ENCODE measurements around the gene LEMD3.
A peak's percentile ranks its signal among the peaks of the same experiment; 100 is the strongest.

Gene LEMD3

DNA sequence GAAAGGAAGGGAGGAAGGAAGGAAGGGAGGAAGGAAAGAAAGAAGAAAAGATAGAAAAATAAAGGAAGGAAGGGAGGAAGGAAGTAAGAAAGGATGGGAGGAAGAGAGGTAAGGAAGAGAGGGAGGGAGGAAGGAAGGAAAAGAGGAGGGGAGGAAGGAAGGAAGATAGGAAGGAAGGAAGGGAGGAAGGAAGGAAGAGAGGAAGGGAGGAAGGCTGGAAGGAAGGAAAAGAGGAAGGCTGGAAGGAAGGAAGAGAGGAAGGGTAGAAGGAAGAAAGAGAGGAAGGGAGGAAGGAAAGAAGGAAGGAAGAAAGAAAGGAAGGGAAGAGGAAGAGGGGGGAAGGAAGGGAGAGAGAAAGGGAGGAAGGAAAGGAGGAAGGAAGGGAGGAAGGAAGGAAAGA, 35.5 kb upstream of the LEMD3 start:
- no peak overlapping the region for H3K4me3 ChIP-seq

DNA sequence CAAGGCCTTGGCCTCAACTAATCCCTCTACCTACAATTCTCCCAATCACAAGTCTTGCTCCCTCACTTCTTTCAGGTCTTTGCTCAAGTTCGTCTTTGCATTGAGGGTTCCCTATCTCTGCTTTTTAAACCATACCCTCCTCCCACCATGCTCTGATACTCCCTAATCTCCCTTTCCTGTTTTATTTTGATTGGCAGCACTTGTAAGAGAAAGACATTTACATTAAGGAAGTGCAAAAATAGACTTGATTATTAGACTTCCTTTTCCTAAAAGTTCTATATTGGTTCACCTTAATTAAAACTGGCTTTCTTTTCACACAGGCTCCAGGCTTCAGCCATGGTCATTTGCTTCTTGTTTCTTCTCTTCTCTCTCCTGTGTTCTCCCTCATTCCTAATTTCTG, 30.0 kb upstream of the LEMD3 start:
- H3K27me3 ChIP-seq, result no peaks in the 10 kb centered on the region
- H3K36me3 ChIP-seq, result no peaks in the 10 kb centered on the region
- no peak overlapping the region for H3K4me3 ChIP-seq
- peaks cover 12 to 28% (median 20%) of the 10 kb centered on the region in 11 experiments; a peak in 21 of 22 replicates for H3K9me3 ChIP-seq (replicated peaks in 1 of 11)
- peaks cover 14 to 18% (median 16%) of the 10 kb centered on the region in 10 experiments for H3K4me1 ChIP-seq
- H3K9ac ChIP-seq, result no peak overlapping the region
- no peak overlapping the region for H3K27ac ChIP-seq
- no peak for TF ChIP-seq Cebpa-rat (IDR thresholded peaks at IDR 0.05)
- H3K4me2 ChIP-seq, result peak overlapping the region; percentile 60 to 86 (median 80)
- no peaks in the 10 kb centered on the region for H4K20me1 ChIP-seq

More for the DNA sequence above, 35.5 kb upstream of the LEMD3 start:
- Histone ChIP-seq H3K9me3 (replicated peaks in 1 of 11) (peaks cover 21 to 39% (median 25%) of the 10 kb centered on the region in 11 experiments; a peak in 21 of 22 replicates), H3K9ac (no peak overlapping the region), H3K27ac (no peak overlapping the region), H3K36me3 (no peaks in the 10 kb centered on the region), H3K27me3 (no peaks in the 10 kb centered on the region), H3K4me1 (peaks cover under 1 to 5% (median 3%) of the 10 kb centered on the region in 10 experiments), H3K4me2 (no peak overlapping the region), H4K20me1 (no peaks in the 10 kb centered on the region)
- no peak for TF ChIP-seq Cebpa-rat (IDR thresholded peaks at IDR 0.05)

DNA sequence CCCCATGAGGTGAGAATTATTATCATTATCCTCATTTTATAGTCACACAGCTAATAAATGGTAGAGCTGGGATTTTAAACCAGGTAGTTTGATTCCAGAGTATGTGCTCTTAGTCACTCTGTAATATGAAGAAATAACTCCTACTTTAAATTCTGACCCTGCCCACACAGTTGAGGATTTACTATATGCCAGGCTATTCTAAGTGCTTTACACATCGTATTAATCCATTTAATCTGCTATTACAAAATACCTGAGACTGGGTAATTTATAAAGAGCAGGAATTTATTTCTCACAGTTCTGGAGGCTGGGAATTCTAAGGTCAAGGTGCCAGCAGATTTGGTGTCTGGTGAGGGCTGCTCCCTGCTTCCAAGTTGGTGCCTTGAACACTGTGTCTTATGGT, 28.6 kb upstream of the LEMD3 start:
- Histone ChIP-seq H4K20me1 (no peaks in the 10 kb centered on the region), H3K9me3 (replicated peaks in 1 of 11) (peaks cover 6 to 16% (median 9%) of the 10 kb centered on the region in 11 experiments; a peak in 18 of 22 replicates), H3K4me2 (no peak overlapping the region), H3K27me3 (no peaks in the 10 kb centered on the region), H3K9ac (no peak overlapping the region), H3K27ac (no peak overlapping the region), H3K4me1 (peaks cover 14 to 18% (median 16%) of the 10 kb centered on the region in 10 experiments), H3K36me3 (no peaks in the 10 kb centered on the region), H3K4me3 (no peak overlapping the region)
- no peak for TF ChIP-seq Cebpa-rat (IDR thresholded peaks at IDR 0.05)

DNA sequence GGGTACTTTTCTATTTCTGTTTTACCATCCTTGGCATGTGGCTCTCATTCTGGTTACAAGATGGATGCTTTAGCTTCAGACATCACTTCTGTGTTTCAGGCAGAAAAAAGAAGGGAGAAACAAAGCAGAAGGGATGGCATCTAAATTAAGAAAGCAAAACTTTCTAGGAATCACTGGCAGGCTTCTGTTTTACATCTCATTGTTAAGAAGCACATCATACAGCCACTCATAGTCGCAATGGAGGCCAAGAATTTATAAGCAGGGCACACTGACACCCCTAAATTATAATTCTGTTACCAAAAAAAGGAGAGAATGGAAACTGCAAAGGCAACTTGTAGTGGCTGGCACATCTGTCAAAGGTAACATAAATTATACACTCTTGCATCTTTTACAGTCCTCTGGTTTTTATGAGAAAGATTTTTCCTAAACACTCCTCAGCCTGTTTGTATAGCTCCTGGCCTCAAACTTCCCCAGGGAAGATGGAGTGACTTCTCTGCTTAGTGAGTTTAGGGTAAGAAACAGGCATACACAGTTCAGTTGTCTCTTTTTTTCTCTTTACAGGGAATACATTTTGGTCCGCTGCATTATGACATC, 22.0 kb upstream of the LEMD3 start:
- Histone ChIP-seq H3K4me2 (no peak overlapping the region), H4K20me1 (no peaks in the 10 kb centered on the region), H3K27ac (no peak overlapping the region), H3K4me1 (peaks cover 0 to 6% (median 0%) of the 10 kb centered on the region in 10 experiments; a peak in 2 of 20 replicates), H3K36me3 (no peaks in the 10 kb centered on the region), H3K27me3 (no peaks in the 10 kb centered on the region), H3K9ac (no peak overlapping the region), H3K4me3 (no peak overlapping the region), H3K9me3 (replicated peaks in 1 of 11) (no peaks in the 10 kb centered on the region)
- TF ChIP-seq Cebpa-rat (IDR thresholded peaks at IDR 0.05), result no peak

DNA sequence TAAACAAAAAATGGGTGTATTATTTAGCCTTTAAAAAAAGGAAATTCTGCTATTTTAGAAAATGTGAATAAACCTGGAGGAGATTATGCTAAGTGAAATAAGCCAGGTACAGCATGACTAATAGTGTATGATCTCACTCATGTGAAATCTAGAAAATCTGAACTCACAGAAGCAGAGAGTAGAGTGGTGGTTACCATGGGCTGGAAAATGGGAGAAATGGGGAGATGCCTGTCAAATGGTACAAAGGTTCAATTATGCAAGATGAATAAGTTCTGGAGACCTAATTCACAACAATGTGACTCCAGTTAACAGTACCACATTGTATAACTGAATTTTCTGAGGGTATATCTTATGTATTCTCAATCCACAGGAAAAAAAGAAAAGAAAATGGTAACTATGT, 17.4 kb upstream of the LEMD3 start:
- no peaks in the 10 kb centered on the region for H3K27me3 ChIP-seq
- no peak overlapping the region for H3K27ac ChIP-seq
- no peaks in the 10 kb centered on the region for H4K20me1 ChIP-seq
- no peaks in the 10 kb centered on the region for H3K36me3 ChIP-seq
- H3K9ac ChIP-seq, result no peak overlapping the region
- peaks cover 15 to 25% (median 17%) of the 10 kb centered on the region in 10 experiments for H3K4me1 ChIP-seq
- TF ChIP-seq Cebpa-rat (IDR thresholded peaks at IDR 0.05), result no peak
- no peak overlapping the region for H3K4me2 ChIP-seq
- no peaks in the 10 kb centered on the region for H3K9me3 ChIP-seq (replicated peaks in 1 of 11)
- no peak overlapping the region for H3K4me3 ChIP-seq

DNA sequence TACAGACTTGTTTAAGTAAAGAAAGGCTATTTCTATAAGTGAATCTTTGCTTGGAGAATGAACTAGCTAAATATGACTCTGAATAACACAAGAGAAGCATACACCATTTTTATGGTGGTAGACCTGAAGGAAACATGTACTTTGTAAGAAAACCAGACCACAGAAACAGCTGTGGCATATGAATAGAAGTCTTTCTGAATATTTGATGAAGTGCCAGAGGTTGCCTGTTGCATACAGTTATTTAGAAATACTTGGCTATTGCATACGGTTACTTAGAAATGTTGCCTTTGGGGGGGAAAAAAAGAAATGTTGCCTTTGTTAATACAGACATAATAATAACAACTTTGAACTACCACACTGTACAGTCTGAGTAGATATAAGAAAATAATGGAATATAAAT, 16.8 kb upstream of the LEMD3 start:
- no peaks in the 10 kb centered on the region for H4K20me1 ChIP-seq
- H3K27ac ChIP-seq, result no peak overlapping the region
- no peaks in the 10 kb centered on the region for H3K27me3 ChIP-seq
- H3K36me3 ChIP-seq, result no peaks in the 10 kb centered on the region
- no peak overlapping the region for H3K9ac ChIP-seq
- H3K4me3 ChIP-seq, result no peak overlapping the region
- H3K4me2 ChIP-seq, result no peak overlapping the region
- peaks cover 15 to 30% (median 19%) of the 10 kb centered on the region in 10 experiments for H3K4me1 ChIP-seq
- TF ChIP-seq Cebpa-rat (IDR thresholded peaks at IDR 0.05), result no peak
- H3K9me3 ChIP-seq (replicated peaks in 1 of 11), result no peaks in the 10 kb centered on the region

DNA sequence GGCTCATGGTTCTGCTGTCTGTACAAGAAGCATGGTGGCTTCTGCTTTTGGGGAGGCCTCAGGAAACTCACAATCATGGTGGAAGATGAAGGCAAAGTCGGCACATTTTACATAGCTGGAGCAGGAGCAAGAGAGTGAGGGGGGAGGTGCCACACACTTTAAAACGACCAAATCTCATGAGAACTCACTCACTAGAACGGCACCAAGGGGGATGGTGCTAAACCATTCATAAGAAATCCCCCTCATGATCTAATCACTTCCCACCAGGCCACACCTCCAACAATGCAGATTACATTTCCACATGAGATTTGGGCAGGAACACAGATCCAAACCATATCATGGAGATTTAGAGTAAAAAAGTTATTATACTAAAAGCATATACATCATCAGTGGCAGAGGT, 13.6 kb upstream of the LEMD3 start:
- Histone ChIP-seq H3K36me3 (no peaks in the 10 kb centered on the region), H3K9me3 (replicated peaks in 1 of 11) (no peaks in the 10 kb centered on the region), H3K4me2 (peak overlapping the region; percentile 42 to 83 (median 69)), H3K4me1 (peaks cover 15 to 25% (median 19%) of the 10 kb centered on the region in 10 experiments), H3K27me3 (no peaks in the 10 kb centered on the region), H3K9ac (peak overlapping the region in 4 of 11 experiments; percentile 43 to 71 (median 68); a peak in 6 of 22 replicates), H3K27ac (peak overlapping the region; percentile 55 to 83 (median 72); a peak in 20 of 22 replicates), H3K4me3 (peak overlapping the region in 3 of 10 experiments; percentile 33 to 45 (median 37); a peak in 4 of 20 replicates), H4K20me1 (no peaks in the 10 kb centered on the region)
- TF ChIP-seq Cebpa-rat (IDR thresholded peaks at IDR 0.05), result no peak

DNA sequence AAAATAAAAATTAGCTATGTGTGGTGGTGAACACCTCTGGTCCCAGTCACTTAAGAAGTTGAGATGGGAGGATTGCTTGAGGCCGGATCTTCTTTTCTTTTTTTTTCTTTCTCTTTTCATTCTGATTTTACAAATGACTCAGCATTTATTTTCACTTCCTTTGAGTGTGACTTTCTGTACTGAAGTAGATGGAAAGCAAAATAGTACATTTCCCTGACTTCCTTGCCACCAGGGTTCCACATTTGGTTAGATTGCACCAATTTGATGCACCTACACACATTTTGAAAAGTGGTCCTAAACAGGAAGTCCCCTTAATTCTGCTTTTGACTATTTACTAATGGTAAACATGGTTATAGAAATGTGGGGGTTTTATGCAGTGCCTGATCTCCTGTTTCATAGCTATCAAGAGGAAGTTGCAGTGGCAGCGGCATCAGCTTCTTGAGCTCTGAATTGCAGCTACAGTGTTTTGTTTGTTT, 13.0 kb upstream of the LEMD3 start:
- peak overlapping the region; percentile 55 to 83 (median 72); a peak in 21 of 22 replicates for H3K27ac ChIP-seq
- peak overlapping the region in 5 of 10 experiments; percentile 26 to 48 (median 37); a peak in 8 of 20 replicates for H3K4me3 ChIP-seq
- peak overlapping the region; percentile 42 to 83 (median 69) for H3K4me2 ChIP-seq
- no peaks in the 10 kb centered on the region for H4K20me1 ChIP-seq
- H3K27me3 ChIP-seq, result no peaks in the 10 kb centered on the region
- peak overlapping the region in 10 of 11 experiments; percentile 24 to 71 (median 52); a peak in 18 of 22 replicates for H3K9ac ChIP-seq
- TF ChIP-seq Cebpa-rat (IDR thresholded peaks at IDR 0.05), result no peak
- H3K9me3 ChIP-seq (replicated peaks in 1 of 11), result no peaks in the 10 kb centered on the region
- H3K36me3 ChIP-seq, result no peaks in the 10 kb centered on the region
- peaks cover 15 to 24% (median 19%) of the 10 kb centered on the region in 10 experiments for H3K4me1 ChIP-seq

DNA sequence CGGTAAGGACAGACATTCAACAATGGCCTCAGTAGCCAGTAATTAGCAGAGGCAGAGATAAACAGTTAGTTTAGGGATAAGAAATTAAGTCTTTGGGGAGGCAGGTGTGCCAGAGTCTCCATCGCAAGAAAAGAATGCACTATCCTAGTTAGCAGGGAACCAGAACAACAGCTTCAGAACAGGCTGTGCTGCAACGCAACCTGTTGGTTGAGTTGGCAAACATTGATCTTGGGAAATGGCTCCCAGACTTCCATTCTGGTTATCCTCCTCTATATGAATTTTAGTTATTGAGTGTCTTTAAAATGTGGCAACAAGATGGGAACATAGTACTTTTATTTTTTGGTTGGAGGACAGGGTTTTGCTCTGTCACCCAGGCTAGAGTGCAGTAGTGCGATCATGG, 12.3 kb upstream of the LEMD3 start:
- peak overlapping the region in 5 of 10 experiments; percentile 26 to 48 (median 37); a peak in 8 of 20 replicates for H3K4me3 ChIP-seq
- no peaks in the 10 kb centered on the region for H4K20me1 ChIP-seq
- no peaks in the 10 kb centered on the region for H3K36me3 ChIP-seq
- H3K9me3 ChIP-seq (replicated peaks in 1 of 11), result no peaks in the 10 kb centered on the region
- no peaks in the 10 kb centered on the region for H3K27me3 ChIP-seq
- no peak for TF ChIP-seq Cebpa-rat (IDR thresholded peaks at IDR 0.05)
- H3K4me1 ChIP-seq, result peaks cover 15 to 24% (median 19%) of the 10 kb centered on the region in 10 experiments
- H3K4me2 ChIP-seq, result peak overlapping the region; percentile 42 to 83 (median 69); a peak in 21 of 22 replicates
- H3K27ac ChIP-seq, result peak overlapping the region; percentile 55 to 83 (median 72); a peak in 21 of 22 replicates
- peak overlapping the region in 9 of 11 experiments; percentile 24 to 71 (median 53); a peak in 13 of 22 replicates for H3K9ac ChIP-seq

All from BLaER1 treated with 17β-estradiol and CSF1 and Interleukin-3, amounts not matched to agents 10 nM and 100 nM (cell line).